A172 (cell line): ENCODE results near the gene TEC. TPM values are rescaled to one million over a fixed set of nuclear protein-coding genes. Genes with fewer than 3 reads are reported as not detected.
A peak's percentile ranks its signal among the peaks of the same experiment; 100 is the strongest.
"Not testable (repeated sequence)": the region's sequence is repeated elsewhere in the genome, so short reads cannot be mapped to it uniquely, and the experiment has no call there.

Source experiments
- DNase-seq: peaks from one replicate; pipeline ENCODE4 v3.0.0-alpha.2; 2015; ENCODE audit warnings: low spot score
- total RNA-seq: library from RNA; depleted of rRNA; stranded (reverse); fragments of >200 nt; shearing (Covaris generic); gene quantifications from 2 replicates; pipeline ENCODE4 v1.2.3, GENCODE V29; 2014

Gene TEC
- total RNA-seq, 1 experiment from 2014 or later = not detected

GRCh38 chr4:48167538-48168263, 101.9 kb downstream of the TEC start:
- no peak for DNase-seq

DNA sequence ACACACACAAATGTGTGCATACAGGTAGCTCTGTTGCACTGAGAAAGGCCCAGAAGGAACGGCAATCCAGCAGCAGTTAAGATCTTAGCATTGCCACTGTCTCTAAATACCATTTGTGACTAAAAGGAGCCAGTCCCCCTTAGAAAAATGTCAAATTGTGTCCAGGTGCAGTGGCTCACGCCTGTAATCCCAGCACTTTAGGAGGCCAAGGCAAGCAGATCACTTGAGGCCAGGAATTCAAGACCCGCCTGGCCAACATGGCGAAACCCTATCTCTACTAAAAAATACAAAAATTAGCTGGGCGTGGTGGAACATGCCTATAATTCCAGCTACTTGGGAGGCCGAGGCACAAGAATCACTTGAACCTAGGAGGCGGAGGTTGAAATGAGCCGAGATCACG, 105.1 kb downstream of the TEC start:
- not testable (repeated sequence) for DNase-seq

- no peak for DNase-seq
Observed at GRCh38 chr4:48163746-48164145, 105.9 kb downstream of the TEC start.

DNA sequence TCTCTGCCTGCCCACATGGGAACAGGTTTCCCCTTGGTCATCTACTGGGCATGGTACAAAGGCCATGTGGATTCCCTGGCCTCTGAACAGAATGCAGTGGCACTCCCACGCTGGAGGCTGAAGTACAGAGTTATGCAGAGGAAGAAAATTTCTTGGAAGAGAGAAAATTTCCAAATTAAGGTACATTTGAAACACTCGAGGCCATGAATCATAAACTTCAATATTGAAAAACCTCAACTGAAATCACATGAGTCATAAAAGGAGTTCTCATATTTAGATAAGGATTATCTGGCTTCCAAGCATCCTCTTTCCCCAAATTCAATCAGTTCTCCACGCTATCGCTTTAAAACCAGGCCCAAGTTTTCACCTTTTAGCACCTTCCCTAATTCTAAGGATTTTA, 107.5 kb downstream of the TEC start:
- peak; percentile 20 for DNase-seq

DNA sequence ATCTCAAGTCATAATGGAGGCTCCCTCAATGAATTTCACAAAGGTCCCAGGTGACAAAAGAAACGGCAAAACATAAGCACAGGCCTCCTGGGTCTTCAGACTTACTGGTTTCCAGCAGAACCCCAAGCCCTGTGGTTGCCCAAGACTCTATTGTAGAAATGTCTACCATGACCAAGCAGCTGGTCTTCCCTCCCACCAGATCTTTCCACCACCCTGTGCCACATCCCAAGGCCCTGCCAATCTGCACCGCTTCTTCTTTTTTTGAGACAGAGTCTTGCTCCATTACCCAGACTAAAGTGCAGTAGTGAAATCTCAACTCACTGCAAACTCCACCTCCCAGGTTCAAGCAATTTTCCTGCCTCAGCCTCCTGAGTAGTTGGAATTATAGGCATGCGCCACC, 112.4 kb downstream of the TEC start:
- no peak for DNase-seq

- DNase-seq = no peak
Observed at GRCh38 chr4:48156423-48156822, 113.2 kb downstream of the TEC start.

GRCh38 chr4:48153791-48154550, 115.7 kb downstream of the TEC start:
- DNase-seq = no peak

DNA sequence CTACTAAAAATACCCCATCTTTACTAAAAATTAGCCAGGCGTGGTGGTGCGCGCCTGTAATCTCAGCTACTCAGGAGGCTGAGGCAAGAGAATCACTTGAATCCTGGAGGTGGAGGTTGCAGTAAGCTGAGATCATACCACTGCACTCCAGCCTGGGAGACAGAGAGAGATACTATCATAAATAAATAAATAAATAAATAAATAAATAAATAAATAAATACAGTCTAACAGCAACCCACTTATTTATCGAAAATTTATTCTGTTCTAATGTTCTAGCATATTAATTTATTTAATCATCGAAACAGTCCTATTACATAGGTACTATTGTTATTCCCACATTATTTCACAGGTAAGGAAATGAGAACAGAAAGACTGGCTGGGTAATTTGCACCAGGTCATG, 117.4 kb downstream of the TEC start:
- no peak for DNase-seq

DNA sequence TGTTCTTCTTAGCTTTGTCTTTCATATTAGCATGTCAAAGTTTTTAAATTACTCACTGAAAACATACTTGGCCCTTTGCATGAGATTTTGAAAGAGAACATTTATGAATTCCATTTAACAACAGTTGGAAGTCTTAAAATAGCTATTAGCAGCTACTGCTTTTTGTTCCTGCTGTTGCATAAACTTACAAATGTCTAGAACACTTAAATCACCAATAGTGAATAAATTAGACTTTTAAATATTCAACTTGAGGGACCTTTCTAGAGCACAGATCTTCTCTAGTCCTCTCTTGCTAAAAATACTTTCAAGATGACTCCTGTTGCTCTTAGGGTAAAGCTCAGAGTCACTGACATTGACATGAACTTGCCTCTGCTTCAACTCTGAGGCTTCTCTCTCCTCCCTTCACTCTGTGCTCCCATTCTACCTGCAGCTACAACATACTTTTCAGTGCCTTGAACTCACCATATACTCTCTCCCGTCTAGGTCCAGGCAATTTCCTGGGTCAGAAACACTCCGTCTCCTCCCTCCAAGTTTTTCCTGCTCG, 119.7 kb downstream of the TEC start:
- no peak for DNase-seq

GRCh38 chr4:48147621-48148020, 122.0 kb downstream of the TEC start:
- DNase-seq = no peak

DNA sequence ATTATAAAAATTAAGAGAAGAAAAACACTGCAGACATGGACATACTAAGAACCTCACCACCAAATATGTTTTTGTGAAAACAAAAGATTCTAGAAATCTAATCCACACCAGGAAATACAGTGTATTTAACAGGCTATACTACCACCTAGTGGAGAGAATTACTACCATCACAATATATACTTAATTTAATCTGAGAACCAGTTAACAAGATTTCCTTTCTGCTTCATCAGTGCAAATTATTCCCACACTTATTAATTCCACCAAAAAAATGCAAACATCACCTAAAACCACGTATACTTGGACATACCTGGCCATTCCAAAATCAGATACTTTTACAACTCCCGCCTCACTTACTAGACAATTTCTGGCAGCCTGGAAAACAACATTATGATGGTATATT, 128.6 kb downstream of the TEC start:
- peak; percentile 28 for DNase-seq

DNA sequence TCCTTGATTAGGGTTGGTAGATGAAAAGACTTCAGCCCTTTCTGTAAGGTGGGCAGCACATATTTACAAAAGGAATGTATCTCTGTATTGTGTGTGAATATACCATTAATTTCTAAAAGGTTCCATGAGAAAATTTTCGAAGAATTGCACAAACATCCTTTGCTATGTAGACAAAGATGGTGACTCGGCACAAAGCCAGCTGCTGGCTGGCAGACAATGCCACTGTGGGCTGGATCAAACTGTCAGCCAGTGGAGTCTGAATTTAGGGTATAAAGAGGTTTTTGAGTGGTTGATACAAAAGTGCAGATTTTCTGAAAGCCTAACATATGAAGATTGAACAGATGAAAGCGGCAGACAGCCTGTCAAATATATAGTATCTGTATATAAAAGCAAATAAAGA, 129.9 kb downstream of the TEC start:
- DNase-seq = no peak

- no peak for DNase-seq
Observed at GRCh38 chr4:48138936-48139335, 130.7 kb downstream of the TEC start.

GRCh38 chr4:48138511-48138910, 131.1 kb downstream of the TEC start:
- no peak for DNase-seq

DNA sequence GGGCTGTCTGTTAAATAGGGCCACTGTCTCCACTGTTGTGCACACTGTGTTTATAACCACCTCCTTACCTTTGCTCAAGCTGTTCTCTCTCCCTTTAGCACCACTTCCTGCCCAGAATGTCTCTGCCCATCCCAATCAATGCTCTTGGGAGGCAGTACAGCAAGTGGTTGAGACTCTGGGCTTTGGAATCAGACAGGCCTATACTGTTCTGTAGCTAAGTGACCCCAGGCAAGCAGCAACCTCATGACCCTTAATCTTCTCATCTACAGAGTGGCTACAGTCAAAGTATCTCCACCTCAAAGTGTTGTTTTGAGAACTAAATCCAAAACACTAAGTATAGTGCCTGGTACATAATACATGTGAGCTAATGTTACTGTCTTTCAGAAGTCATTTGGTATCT, 131.8 kb downstream of the TEC start:
- no peak for DNase-seq

DNA sequence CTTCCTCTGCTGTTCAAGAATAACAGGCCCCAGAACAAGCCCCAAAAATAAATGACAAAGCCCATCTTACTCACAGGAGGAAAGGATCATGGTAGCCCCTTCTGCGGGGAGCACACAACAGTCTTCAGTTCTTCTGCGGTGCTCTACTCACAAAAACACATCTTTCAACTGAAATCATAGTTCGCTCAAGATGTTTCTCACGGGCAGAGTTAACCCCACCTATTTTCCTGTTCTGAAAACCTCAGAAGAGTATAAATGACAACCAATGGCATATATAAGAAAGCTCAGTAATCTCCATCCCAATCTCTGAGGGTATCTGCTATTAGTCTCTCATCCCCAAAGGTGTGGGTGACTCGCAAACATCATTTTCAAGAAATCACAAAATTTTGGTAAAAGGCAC, 135.6 kb downstream of the TEC start, which contains the start of gene TXK:
TSS of gene TXK (minus strand) at position 170 of the 400 bp plus-strand sequence. CDS start at position 90, 80 bp downstream.
- no peak for DNase-seq

GRCh38 chr4:48133669-48134068, 136.0 kb downstream of the TEC start:
- DNase-seq = no peak

DNA sequence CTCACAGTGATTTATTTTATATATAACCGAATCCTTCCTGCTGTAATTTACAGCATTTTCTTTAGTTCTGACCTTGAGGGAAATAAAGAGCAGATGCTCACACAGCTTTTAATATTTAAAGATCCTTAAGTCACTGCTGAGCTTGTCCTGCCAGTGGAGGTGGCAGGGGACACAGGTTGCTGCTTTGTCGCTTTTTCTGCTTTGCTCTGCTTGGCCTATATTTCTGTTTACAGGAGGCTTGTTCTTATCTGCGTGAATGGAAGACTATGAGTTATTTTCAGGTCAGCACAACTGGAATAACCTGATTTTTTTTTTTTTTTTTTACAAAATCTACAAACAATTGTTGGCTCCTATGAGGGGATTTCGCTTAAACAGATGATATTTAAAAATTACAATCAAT, 137.9 kb downstream of the TEC start:
- no peak for DNase-seq

DNA sequence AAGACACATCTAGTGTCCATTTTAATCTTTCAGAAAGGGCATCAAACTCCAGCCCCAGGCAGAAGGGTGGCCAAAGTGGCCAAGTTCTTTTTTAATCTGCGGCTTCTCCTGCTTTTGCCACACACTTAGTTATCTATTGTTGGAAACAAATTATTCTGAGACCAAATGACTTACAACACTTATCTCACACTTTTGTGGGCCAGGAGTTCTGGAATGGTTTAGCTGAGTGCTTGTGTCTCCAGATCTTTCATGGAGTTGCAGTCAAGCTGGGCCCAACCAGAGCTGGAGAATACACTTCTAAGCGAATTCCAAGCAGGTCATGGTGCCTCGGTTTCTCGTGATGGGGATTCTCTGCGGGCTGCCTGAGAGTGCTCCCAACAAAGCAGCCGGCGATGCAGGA, 139.5 kb downstream of the TEC start:
- DNase-seq = no peak

DNA sequence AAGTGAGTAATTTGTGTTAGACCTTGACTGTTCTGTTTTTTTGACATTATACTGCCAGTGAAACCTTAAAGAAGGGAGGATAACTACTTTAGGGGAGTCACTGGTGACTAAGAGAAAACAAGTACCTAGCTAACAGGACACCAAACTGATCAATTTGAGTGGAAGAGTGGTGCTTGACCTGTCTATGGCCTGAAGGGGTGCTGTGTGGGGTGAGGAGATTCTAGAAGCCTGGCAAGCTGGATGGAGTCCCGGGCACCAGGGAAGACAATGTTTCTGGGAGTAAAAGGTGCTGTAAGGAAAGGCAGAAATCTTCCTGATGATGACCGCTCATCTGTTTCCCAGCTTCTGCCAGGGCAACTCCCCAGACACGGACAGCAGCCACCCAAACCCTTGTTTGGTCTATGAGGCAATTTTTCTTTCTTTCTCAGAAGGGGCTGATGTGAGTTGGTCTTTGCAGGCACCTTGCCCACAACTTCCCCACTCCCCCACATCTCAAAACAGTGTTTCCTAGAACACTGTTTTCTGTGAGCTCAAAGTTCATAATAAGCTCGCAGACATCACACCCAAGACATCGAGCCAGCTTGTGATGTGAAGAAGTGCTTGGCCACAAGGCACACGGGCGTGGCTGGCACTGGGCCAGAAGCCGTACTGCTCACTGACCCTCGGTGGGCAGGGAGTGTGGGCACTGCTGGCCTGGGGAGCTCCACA, 140.2 kb downstream of the TEC start:
- DNase-seq = no peak

DNA sequence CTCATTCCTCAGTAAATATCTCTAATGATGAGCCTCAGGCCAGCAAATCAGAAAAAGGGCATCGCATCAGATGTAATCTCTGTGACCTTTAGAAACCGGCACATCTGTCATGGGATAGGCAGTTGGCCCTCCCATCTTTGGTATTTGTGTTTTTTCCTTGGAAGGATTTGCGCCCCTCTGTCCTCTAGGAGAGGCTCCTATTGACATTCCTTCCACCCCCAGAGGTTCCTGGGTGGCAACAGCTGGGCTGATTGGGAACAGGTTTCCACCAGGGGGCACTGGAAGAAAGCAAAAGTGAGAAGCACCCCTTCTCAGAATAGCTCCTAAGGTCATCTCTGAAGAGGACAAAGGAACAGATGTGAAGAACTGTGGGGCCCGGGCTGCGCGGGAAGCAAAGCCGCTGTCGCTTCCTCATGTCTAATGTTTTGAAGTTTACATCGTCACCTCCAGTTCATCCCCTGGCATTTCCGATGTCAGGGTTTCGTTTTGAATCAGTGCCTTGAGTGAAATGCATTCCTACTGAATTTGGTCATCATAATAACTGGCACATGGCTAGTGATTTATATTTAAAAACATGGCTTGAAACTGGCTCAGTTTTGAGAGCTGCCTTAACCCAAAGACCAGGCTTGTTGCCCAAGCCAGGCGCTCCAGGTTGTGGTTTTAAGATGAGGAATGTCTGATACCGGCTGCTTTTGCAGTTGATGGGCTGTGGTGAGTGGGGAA, 141.8 kb downstream of the TEC start:
- DNase-seq = peak; percentile 97

- no peak for DNase-seq
Observed at GRCh38 chr4:48127231-48127630, 142.4 kb downstream of the TEC start.
